NCI-H446 (cell line): ENCODE data around the gene LCP1.
A peak's percentile ranks its signal among the peaks of the same experiment; 100 is the strongest.
"Not testable (repeated sequence)": the region's sequence is repeated elsewhere in the genome, so short reads cannot be mapped to it uniquely, and the experiment has no call there.

Experiments used
- DNase-seq, 2 experiments: peaks; one replicate each; lab custom pipeline; 2025; lab: John Stamatoyannopoulos, UW

Gene LCP1, protein sequence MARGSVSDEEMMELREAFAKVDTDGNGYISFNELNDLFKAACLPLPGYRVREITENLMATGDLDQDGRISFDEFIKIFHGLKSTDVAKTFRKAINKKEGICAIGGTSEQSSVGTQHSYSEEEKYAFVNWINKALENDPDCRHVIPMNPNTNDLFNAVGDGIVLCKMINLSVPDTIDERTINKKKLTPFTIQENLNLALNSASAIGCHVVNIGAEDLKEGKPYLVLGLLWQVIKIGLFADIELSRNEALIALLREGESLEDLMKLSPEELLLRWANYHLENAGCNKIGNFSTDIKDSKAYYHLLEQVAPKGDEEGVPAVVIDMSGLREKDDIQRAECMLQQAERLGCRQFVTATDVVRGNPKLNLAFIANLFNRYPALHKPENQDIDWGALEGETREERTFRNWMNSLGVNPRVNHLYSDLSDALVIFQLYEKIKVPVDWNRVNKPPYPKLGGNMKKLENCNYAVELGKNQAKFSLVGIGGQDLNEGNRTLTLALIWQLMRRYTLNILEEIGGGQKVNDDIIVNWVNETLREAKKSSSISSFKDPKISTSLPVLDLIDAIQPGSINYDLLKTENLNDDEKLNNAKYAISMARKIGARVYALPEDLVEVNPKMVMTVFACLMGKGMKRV

DNA sequence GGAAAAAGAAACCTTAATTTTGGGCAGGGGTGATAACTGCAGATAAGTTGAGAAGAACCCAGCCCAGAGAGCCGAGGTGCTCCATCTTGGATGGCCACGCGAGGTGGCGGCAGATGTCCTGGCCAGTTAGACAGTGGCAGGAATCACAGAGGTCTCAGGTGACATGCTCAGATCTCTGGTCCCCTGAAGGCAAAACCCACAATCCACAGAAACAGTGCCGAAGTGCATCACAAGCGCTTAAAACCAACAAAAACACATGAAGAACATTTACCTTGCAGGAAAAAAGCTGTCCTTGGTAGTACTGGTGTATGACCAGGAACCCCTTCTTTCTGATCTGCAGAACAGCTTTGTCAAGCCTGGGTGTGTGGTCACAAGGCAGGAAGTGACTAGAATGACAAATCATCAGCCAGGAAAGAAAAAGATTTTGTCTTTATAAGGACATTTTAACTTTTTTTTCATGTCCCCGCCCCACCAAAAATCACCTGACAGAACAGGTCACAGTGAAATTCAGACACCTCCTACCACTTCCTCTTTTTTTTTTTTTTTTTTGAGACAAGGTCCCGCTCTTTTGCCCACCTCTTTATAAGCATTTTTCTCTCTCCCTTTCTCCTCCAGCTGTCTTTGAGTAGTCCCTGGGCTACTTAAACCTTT, at the start of gene LCP1:
Gene LCP1, minus strand, starts transcription at position 338 of the 651 bp plus-strand sequence. CDS start 22,515 bp downstream, outside the sequence.
- DNase-seq, result no peak

DNA sequence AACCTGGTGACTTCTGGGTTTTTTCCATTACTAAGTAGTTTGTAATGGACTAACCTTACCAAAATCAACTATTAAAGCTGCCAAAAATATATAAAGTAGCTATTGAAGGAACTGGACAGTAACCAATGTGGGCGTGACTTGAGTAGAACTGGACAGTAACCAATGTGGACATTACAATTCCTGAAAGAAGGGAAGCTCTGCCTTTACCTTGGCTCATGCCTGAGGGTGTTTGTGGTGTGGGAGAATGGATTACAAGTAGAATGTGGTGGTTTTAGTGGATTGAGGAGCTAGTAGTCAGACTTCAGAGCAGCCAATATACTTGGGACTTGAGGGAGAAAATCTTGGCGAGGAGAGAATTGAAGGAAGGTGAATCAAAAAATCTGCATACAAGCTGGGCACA, 47.3 kb upstream of the LCP1 start:
- no peak for DNase-seq

DNA sequence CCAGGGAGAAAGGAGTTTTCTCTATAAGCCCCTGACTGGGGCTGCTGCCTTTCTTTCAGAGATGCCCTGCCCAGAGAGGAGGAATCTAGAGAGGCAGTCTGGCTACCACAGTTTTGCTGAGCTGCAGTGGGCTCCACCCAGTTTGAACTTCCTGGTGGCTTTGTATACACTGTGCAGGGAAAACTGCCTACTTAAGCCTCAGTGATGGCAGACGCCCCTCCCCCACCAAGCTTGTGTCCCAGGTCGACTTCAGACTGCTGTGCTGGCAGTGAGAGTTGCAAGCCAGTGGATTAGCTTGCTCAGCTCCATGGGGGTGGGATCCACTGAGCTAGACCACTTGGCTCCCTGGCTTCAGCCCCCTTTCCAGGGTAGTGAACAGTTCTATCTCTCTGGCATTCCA, 38.3 kb upstream of the LCP1 start:
- not testable (repeated sequence) for DNase-seq

DNA sequence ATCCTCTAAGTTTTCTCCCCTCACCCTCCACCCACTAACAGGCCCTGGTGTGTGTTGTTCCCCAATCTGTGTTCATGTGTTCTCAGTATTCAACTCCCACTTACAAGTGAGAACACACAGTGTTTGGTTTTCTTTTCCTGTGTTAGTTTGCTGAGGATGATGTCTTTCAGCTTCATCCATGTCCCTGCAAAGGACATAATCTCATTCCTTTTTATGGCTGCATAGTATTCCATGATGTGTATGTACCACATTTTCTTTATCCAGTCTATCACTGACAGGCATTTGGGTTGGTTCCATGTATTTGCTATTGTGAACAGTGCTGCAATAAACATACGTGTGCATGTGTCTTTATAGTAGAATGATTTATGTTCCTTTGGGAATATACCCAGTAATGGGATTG, 32.8 kb upstream of the LCP1 start:
- not testable (repeated sequence) for DNase-seq

DNA sequence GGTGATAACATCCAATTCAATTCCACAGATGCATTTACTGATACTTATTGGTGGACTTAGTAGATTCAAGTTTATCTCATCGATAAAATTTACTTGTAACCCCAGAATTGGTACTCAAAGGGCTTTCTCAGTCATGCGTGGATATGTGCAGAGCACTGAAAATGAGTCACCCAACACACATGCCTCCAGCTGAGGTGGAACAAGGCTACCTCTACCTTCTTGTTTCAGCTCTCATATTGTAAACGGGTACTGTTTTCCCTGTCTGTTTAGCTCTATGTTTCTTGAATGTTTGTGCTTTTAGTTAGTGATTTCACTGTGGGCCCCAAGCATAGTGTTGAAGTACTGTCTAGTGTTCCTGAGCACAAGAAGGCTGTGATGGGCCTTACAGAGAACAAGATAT, 31.3 kb upstream of the LCP1 start:
- no peak for DNase-seq

DNA sequence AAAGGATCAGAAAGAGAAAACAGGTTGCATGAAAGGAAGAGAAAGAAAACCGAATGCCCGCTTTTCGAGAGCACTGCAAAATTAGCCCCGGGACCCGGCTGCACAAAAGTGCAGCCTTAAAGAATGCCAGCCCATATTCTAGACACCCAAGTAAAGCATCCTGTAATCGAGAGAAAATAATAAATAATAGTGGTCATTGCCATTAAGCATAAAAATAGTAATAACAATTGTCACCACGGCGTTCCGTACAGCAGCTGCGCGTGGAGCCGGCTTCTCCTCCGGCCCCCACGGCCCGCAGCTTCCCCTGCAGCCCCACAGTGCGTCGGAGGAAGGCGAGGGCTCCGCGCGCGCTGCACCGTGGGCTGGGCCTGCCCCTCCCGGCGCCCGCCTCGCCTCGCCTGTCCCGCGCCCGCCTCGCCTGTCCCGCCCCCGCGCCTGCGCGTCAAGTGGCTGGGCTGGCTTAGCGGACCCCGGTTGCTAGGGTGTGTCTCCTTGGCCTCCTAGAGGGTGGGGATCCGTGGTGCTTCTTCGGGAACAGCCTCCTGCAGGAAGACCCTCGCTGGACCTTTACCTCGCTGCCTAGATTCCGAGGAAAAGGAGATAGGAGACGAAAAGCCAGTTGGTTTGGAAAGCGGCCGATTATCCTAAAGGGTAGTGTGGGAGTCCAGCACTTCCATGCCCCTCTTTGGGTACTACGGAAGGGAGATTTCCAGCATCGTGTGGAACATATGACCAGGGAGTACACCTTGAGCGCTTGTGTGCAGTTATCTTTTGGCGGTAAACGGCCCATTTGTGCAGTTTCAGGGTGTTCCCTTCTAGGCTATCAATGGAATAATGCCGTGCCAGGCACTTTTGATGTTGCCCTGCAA, 29.7 kb upstream of the LCP1 start, which contains the start of gene LRRC63:
Gene LRRC63, plus strand, starts transcription at position 446 of the 869 bp plus-strand sequence. CDS start 1,107 bp downstream, outside the sequence.
- peak in 1 of 2 experiments; percentile 42 for DNase-seq

DNA sequence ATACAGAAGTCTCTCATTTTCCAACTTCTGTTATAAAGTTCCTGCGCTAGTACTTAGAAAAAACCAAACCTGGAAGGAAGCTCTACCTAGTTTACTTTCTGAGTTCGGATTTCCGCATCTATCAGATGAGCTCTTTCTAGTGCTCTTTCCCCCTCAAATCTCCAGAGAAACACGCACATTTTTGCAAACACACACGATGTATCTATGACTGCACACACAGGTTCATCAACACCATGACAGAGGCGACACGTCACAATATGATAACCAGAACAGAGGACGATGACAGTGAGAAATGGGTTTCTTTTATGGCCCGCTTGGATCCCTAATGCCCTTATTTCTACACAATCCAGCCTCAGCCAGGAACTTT, 29.1 kb upstream of the LCP1 start:
- DNase-seq, result no peak

DNA sequence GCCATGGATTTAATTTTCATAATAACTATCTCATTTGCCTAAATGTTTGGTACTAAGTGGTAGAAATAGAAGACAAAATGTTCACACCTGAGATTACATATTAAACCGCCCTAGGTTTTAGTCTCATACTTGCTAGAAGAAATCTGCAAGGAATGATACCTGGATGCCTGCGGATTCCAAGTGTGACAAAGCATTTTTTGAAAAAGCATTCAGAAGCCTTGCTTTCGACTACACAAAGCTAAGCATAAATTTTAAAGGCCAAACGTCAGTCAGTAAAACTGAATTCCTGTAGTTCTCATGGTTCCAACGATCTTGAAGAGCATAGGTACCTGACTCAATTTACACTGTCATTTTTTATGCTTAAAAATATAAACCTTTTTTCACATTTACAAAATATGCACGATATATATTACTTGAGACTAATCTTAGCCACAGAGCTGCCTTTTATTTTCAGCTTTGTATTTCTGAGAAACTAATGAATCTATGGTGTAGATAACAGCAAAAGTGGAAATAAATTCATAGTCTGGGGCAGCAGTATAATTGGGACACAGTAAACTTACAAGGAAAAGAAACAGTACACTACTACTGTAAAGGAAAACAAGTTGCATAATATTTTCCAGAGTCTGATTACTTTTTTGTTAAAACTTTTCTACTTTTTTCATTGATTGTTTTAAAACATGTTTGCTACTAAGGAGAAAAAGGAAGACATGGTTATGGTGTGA, 28.5 kb upstream of the LCP1 start:
- no peak for DNase-seq

DNA sequence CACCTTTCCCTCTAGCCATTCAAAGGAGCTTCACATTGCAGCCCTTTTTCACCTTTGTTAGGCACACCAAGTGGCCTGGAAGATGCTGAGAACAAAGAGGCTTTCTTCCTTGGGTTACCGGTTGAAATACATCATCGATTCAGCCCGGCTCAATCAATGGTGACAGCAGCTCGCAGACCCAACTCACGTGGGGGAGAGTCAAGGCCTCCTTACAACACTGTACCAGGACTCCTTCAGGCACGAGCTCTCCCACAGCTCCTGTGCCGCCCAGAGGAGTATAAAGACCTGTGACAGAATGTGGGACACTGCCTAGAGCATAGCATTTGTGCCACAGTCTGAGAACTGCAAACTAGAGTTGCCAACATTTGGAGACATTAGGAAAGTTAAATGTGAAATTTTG, 25.9 kb upstream of the LCP1 start:
- DNase-seq, result no peak

DNA sequence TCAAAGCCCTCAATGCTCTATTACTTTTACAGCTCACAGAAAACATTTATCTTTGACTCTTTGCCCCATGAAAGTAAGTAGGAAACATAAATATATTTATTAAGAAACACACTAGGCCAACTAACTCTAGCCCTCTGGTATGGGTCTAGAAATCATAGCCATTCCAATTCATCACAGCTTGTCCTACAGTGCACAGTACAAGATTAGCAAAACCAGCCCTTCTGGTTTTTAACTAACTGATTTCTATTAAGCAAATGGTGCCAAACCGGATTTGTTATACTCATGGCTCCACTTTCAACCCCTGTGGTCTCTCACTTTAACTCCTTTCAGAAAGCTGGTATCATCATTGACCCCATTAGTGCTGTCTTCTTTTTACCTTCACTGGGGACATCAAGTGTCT, 24.2 kb upstream of the LCP1 start:
- no peak for DNase-seq

DNA sequence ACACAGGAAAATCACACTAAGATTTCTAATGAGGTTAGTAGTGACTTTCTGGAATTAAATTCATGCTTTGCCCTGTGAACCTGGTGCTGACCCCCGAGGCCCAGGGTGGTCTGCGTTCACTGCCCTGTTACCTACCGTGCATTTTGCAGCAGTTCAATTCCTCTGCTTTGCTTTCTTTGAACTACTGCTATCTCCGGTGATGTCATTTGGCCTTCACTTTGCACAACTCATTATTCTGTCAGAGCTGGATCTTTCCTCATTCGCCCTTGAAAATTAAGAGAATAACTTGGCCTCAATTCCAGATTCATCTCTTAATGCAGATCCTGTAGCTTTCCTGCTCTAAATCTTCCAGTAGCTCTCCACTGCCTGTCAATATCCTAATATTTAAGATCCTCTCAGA, 21.0 kb upstream of the LCP1 start:
- no peak for DNase-seq

DNA sequence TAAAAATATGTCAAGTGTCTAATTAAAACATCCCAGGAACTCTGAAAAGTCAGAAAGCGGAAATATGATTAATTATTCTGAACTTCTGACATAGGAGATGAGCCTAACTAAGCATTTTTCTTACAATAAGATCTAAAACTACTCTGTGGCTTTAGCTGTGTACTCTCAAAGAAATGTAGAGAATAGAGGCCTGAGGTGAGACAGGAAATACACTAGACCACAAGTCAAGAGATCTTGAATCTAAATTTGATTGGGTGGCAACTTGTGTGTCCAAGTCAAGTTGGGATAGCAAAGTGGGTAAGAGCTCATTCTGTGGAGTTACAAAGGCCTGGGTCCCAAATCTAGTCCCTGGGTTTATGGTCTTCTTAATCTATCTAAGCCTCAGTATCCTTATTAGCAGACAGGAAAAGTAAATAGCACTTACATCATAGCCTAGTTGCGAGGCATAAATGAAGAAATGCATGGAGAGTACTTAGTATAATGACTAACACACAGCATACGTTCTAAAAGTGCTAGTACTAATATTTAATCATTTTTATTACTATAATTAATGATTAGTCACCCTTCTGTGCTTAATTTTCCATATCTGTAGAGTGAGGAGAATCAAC, 20.3 kb upstream of the LCP1 start:
- no peak for DNase-seq

DNA sequence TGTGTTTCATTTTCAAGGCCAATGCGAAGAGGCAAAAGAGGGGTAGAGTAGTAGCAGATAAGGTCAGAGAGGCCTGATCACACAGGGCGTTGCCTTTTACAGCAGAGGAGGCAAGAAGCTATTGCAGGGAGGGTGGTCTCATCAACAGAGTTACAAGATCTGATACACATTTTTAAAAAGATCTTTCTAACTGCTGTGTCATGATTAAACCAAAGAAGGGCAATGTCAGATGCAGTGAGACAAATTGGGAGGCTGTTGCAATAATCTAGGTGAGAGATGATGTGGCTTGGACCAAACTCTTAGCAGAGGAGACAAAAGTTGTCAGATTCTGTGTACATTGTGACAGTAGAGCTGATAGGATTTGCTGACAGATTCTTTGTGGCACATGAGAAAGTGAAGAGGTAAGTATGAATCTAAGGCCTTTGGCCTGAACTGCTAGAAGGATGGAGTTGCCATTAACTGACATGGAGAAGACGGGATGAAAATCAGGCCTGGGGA, 16.8 kb upstream of the LCP1 start:
- DNase-seq, result no peak

DNA sequence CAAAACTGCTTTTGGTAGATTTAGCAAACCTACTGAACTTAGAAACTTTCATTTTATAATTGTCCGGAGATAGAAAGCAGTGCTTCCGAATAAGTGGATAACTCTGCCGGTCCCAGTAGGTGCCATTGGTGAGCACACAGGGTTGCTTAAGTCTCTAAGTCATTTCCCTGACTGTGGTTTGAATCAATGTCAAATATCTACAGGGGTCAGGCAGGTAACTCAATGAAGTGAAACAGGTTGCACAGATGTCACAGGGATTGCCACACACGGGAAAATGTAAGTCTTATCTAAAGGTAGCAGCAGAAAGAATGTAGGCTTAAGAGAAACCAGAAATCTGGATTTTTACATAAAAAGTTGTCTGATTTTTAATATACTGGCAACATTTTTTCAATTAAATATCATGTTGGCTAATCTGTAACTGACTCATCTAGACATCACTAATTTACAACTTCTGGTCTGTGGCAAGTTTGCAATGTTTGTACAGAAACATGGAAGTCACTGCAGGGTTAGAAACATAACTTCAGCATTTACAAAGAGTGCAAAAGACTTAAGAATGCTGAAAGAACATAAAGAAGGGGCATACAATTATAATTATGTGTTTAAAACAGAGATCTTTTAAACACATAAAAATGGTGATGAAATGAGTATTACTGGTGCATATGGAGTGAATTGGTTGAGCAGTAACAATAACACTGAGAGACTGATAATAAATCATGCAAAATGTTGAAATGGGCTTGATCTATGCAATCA, 15.5 kb upstream of the LCP1 start:
- DNase-seq, result no peak

DNA sequence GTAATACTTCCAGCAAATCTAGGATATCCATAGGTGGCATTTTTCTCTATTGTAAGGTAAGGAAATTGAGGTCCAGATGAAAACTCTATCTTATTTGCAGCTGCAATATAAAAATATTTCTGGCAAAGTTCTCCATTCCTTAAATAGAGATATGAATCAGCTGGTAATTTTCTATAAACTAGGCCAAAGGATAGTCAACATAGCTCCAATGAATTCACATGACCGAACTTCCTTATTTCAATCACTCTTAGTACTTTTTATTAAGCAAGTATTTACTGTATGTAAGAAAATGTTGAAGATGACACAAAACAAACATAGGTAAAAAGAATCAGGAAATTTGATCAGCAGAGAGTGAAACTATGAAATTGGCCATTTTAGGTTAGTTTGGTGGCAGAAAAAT, 13.0 kb upstream of the LCP1 start:
- no peak for DNase-seq

DNA sequence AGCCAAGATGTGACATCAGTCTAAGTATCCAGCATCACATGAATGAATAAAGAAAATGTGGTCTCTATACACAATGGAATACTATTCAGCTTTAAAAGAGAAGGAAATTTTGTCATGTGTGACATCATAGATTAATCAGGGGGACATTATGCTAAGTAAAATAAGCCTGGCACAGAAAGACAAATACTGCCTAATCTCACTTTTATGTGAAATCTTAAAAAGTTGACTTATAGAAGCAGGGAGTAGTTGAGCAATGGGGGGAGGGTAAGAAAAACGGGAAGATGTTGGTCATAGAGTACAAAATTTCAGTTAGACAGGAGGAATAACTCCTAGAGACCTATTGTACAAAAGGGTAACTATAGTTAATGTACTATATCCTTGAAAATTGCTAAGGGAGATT, 10.4 kb upstream of the LCP1 start:
- no peak for DNase-seq

DNA sequence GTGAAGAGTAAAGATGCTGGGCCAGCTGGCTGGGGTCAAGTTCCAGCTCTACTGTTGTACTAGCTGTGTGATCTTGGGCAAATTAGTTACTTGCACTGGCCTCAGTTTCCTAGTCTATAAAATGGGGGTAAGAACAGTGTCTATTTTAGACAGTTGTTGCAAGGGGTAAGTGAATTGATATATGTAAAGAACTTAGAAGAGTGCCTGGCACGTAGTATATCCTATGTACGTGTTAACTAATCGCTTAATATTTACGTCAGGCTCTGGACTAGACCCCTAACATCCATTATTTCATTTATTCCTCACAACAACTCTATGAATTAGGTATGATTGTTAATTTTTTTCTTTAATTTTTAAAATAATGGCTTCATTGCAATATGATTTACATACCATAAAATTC, 3.7 kb upstream of the LCP1 start:
- DNase-seq, result no peak

DNA sequence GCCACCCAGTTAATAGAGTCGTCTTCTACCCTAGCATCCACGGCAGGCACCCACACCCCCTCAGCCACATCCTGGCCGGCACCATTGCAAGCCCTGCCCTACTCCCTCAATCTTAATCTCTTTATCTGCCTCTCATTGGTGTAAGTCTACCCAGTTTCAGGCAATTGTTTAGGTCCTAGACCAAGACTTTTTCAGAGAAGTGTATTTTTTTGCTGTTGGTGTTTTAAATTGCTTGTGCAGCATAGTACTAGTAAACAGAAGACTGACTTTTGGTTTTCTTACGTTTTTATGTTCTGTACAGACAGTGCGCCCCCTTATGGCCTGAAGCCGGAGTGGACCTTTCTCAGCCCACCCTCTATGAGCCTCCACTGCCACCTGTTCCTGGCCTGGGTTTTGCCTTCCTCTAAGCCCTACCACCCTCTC, 2.3 kb upstream of the LCP1 start:
- DNase-seq, result peak in 1 of 2 experiments; percentile 7

DNA sequence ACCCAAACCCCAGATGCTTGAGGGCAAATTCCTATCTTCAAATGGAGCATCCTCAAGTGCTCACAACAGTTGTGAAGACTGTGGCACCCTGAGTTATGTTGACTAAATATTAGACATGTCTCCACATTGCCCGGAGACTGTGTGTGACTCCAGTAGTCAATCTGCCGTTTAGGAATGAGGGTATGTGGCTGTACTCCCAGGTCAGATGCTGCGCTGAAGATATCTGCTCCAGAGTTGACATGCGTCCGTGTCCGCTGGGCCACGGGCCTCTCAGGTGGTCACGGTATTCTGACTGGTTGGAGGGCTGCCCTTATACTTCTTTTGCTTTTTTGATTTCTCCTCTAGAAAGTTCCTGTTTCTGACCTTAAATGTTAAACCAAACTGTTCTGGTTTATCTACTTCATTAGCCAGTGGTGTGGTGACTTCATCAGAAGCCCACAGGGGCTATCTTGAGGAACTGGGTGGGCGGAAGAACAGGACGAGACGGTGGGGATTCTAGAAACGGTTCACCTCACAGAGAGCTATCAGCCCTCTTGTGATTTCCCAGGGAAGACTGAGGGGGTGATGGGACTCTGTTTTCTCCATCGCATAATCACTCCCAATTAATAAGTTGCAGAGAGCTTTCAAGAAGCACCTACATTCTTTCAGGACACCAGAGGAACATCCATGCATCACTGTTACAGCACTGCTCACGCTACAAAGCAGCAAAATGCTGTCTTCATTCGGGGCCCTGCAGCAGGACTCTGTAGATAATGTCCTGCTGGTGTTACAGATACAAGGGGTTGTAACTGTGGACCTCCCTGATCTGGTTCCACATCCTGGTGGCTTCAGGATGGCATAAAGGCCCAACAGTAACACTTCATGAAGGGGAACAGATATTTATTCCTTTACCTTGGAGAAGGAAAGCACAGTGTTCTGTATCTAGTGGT, 1.3 kb upstream of the LCP1 start:
- DNase-seq, result no peak
